ENCODE data around the gene ACSF3. TPM values are rescaled to one million over a fixed set of nuclear protein-coding genes. Genes with fewer than 3 reads are reported as not detected.

Gene ACSF3
- total RNA-seq, 1 donor from 2014 or later: 35.7 TPM

GRCh38 chr16:89135166-89135565 is 41.5 kb downstream of the ACSF3 start:
- peaks cover 9% of the 10 kb centered on the region for H3K9me3 Mint-ChIP-seq
- no peaks in the 10 kb centered on the region for H3K27me3 Mint-ChIP-seq (ENCODE audit: low read depth)
- no peaks in the 10 kb centered on the region for H3K4me1 Mint-ChIP-seq
- no peak overlapping the region for H3K4me3 Mint-ChIP-seq
- DNase-seq (ENCODE audit: low spot score in 2 of 2, unreplicated experiment in 2 of 2): no peak
- H3K27ac Mint-ChIP-seq: no peak overlapping the region
- peaks cover 21% of the 10 kb centered on the region for H3K36me3 Mint-ChIP-seq
- TF ChIP-seq CTCF (IDR thresholded peaks at IDR 0.05; ENCODE audit: unreplicated experiment): no peak

- Mint-ChIP-seq H3K27ac (no peak overlapping the region), H3K4me1 (no peaks in the 10 kb centered on the region)
Measured at GRCh38 chr16:89135971-89136765, 42.5 kb downstream of the ACSF3 start.

DNA sequence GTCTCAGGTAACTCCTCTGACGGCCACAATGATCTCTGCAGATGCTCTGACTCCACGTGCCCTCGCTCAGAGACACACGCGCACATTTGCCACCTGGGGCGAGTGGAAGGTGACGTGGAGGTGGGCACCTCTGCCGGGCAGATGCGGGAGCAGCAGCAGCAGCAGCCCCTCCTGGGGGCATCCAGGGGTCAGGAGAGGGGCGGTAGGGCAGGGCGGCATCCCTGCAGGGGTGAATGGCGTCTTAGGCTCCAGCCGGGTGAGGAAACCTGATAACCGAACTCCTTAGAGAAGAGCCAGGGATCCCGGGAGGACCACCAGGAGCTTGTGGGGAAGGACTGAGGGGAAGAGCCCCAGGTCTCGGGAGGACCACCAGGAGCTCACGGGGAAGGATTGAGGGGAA is 43.3 kb downstream of the ACSF3 start:
- Mint-ChIP-seq H3K36me3 (peaks cover 12% of the 10 kb centered on the region), H3K9me3 (no peaks in the 10 kb centered on the region), H3K4me3 (no peak overlapping the region), H3K27me3 (ENCODE audit: low read depth) (no peaks in the 10 kb centered on the region), H3K4me1 (no peaks in the 10 kb centered on the region), H3K27ac (no peak overlapping the region)
- no peak for DNase-seq (ENCODE audit: low spot score in 2 of 2, unreplicated experiment in 2 of 2)
- TF ChIP-seq CTCF (IDR thresholded peaks at IDR 0.05; ENCODE audit: unreplicated experiment): no peak

More at GRCh38 chr16:89135971-89136765, 42.5 kb downstream of the ACSF3 start:
- peaks cover 16% of the 10 kb centered on the region for H3K36me3 Mint-ChIP-seq
- no peak for DNase-seq (ENCODE audit: low spot score in 2 of 2, unreplicated experiment in 2 of 2)
- TF ChIP-seq CTCF (IDR thresholded peaks at IDR 0.05; ENCODE audit: unreplicated experiment): no peak
- no peak overlapping the region for H3K4me3 Mint-ChIP-seq
- H3K9me3 Mint-ChIP-seq: peaks cover 3% of the 10 kb centered on the region
- H3K27me3 Mint-ChIP-seq (ENCODE audit: low read depth): no peaks in the 10 kb centered on the region

DNA sequence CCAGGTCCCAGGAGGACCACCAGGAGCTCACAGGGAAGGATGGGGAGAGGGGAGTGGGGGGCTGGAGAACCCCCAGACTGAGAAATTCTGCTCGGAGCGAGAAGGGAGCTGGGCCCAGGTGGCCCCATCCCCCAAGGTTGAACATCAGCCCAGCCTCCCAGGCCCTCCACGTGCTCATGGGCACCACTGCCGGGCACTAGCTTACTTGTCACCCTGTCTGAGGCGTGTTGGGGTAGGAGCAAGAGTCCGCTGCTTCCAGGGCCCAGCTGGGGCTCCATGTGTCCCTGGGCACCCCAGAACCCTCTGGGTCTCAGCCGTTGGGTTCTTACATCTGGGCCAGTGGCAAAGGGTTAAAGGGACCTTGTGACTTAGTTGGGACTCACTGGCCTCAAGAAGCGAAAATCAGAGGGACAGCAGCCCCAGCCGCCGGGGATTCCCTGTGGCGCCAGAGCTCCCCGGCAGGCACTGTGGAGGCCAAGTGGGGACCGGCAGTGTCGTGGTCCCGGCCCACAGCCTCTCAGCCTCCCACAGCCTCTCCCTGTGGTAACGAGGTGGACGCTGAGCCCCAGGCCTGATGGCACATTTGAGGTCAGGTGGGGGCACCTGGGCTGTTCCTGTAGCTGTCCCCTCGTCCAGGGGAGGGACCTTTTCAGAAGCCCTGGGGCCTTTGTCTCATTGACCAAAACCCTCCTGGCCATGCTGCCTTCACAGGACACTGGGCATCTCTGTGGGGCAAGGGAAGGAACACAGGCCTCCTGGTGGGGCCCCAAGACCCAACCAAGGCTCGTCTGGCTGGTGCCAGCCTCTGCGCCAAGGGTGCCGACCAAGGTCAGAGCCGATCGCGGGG is 44.2 kb downstream of the ACSF3 start:
- no peaks in the 10 kb centered on the region for H3K9me3 Mint-ChIP-seq
- no peak for TF ChIP-seq CTCF (IDR thresholded peaks at IDR 0.05; ENCODE audit: unreplicated experiment)
- no peaks in the 10 kb centered on the region for H3K4me1 Mint-ChIP-seq
- DNase-seq (ENCODE audit: low spot score in 2 of 2, unreplicated experiment in 2 of 2): no peak
- no peak overlapping the region for H3K27ac Mint-ChIP-seq
- H3K4me3 Mint-ChIP-seq: no peak overlapping the region
- peaks cover 12% of the 10 kb centered on the region for H3K36me3 Mint-ChIP-seq
- no peaks in the 10 kb centered on the region for H3K27me3 Mint-ChIP-seq (ENCODE audit: low read depth)

DNA sequence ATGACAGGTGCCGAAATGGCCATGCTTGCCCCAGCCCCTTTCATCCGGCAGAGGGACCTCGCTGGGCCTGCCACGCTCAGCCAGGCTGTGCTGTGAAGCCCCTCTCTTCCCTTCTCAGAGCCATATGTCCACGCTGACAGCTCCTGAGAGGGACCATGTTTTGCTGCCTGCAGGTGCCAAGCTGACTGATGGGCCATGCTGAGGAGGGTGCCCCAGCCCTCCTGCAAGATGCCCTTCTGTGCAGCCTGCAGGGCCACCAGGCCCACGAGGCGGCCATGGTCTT is 44.8 kb downstream of the ACSF3 start:
- Mint-ChIP-seq H3K27me3 (ENCODE audit: low read depth) (no peaks in the 10 kb centered on the region), H3K9me3 (no peaks in the 10 kb centered on the region), H3K4me1 (no peaks in the 10 kb centered on the region), H3K36me3 (peaks cover 12% of the 10 kb centered on the region), H3K27ac (no peak overlapping the region), H3K4me3 (no peak overlapping the region)
- TF ChIP-seq CTCF (IDR thresholded peaks at IDR 0.05; ENCODE audit: unreplicated experiment): no peak
- no peak for DNase-seq (ENCODE audit: low spot score in 2 of 2, unreplicated experiment in 2 of 2)
